Stimulated activated CD8-positive, alpha-beta memory T cell treated with anti-CD3 and anti-CD28 coated beads, Interleukin-15, amount 100 ng/mL, for 1 hour (primary cell): ENCODE measurements around the gene NLRP6.
"Not testable (repeated sequence)": the region's sequence is repeated elsewhere in the genome, so short reads cannot be mapped to it uniquely, and the experiment has no call there.

Experiments used
- DNase-seq: peaks from one replicate; pipeline ENCODE4 v3.0.0-alpha.2; 2020; ENCODE audit warnings: low read depth

NLRP6 gene

DNA sequence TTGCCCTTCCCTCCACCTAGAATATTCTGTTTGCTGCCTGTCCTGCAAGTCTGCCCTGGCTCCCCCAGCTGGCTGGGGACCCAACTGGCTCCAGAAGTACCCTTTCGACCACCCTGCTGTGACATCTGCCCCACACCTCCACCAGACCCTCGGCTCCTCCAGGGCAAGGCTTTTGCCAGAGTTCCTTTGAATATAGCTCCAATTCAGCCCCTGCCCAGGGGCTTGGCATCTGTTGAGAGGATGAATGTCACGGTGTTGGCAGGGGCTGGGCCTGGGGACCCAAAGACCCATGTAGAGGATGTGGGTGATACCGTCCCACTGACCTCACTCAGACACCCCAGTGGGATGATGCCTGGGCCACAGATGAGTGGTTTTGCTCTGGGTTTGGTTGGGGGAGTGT lies 4.0 kb downstream of the NLRP6 start:
- DNase-seq, result no peak

DNA sequence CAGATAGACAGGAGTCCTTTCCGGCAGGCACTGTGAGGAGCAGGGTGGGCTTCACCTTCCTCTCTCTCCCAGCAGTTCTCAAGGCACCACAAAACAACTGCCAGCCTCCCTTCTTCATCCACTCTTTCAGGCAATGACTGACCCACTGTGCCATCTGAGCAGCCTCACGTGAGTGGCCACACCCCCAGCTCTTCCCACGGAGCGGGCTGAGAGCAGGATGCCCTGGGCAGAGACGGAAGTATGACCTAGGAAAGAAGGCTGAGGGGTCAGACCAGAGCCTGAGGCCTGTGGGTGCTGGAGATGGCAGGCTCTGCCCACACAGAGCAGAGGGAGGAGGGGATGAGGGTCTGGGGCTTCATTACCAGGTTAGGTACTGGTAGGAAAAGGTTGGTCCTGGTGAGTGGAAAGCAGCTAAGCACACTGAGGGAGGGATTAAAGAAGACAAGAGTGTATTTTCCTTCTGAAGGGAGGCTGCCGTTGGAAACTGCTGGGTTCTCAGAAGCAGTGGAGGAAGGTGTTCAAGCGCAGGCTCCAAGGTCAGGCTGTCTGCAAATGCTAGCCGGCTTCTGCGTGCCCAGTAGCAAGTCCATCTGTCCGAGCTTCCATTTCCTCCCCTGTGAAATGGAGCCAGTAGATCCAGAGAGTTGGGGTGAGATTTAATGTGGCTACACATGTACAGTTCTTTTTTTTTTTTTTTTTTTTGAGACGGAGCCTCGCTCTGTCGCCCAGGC lies 4.6 kb downstream of the NLRP6 start:
- DNase-seq, result no peak

DNA sequence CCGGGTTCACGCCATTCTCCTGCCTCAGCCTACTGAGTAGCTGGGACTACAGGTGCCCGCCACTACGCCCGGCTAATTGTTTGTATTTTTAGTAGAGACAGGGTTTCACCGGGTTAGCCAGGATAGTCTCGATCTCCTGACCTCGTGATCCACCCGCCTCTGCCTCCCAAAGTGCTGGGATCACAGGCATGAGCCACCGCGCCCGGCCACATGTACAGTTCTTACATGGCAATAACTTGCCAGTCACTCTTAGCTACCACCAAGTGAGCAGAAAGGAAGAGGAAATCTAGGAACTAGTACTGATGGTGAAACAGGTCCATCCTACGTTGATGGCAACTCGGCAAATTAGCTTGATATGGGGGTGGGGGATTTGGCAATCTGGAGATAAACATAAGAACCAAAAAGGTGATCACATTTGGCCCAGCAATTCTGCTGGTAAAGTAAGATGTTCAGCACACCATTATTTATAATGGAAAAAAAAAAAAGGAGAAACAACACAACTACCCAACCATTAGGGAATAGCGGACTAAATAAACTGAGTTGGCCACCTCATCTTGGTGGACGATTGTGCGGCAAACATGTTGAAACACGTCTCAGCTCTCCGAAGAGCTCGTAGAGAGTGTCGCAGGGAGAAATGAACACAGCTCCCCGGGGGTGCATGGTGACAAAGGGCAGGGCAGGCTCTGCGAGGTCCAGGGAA lies 5.3 kb downstream of the NLRP6 start:
- DNase-seq, result no peak

DNA sequence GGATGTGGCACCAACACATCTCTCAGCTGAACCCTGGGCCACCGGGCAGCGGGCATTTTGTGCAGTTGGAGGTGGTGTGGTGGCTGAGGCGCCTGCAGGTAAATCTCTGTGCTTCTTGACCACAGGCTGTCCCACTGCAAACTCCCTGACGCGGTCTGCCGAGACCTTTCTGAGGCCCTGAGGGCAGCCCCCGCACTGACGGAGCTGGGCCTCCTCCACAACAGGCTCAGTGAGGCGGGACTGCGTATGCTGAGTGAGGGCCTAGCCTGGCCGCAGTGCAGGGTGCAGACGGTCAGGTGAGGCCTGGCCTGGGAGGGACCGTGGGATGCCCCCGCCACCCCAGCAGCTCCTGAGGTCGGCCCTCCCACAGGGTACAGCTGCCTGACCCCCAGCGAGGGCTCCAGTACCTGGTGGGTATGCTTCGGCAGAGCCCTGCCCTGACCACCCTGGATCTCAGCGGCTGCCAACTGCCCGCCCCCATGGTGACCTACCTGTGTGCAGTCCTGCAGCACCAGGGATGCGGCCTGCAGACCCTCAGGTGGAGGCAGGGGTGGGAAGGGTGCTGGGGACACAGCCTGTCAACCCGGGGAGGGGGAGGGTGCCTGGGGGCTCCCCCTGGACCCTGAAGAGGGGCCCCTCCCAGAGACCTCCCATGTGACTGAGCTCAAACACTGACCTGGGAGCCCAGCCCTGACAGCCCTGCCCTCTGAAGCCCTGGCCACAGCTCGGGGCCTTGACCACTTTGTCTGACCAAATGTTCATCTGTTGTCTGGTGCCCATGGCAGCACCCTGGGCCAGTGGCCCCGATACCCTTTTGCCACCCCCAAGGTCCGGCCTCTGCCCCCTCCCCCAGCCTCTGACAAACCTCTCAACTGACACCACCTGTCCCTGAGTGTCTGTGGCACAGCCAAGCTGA lies 6.2 kb downstream of the NLRP6 start:
- DNase-seq, result no peak

DNA sequence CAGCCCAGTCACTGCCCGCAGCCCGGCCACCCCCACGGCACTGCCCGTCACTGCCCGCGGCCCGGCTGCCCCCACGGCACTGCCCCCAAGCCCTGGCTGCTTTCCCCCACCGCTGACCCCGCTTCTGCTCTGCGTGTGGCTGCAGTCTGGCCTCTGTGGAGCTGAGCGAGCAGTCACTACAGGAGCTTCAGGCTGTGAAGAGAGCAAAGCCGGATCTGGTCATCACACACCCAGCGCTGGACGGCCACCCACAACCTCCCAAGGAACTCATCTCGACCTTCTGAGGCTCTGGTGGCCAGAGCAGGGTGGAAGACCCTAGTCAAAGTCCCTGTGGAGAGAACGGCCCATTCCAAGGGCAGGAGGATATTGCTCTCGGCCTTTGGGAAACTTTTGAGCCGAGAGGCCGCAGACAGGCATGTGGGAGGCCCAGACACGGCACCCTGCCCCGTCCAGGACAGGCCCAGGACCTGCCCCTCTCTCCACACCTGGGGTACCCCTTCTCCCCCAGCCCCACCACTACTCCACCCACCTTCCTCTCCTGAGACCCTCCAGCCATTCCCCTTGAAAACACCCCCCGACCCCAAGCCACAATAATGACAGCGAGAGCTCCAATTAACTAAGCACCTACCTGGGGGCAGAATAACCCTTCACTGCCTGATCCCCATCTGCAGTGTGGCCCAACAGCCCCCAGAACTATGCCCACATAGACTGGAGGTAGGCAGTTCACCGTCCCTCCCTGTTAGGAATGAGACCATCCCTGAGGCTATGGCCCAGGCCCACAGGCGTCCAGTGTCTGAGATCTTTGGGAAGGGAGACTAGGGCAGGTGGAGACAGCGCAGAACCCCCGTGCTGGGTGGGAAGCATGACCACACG lies 7.0 kb downstream of the NLRP6 start:
- DNase-seq, result no peak

DNA sequence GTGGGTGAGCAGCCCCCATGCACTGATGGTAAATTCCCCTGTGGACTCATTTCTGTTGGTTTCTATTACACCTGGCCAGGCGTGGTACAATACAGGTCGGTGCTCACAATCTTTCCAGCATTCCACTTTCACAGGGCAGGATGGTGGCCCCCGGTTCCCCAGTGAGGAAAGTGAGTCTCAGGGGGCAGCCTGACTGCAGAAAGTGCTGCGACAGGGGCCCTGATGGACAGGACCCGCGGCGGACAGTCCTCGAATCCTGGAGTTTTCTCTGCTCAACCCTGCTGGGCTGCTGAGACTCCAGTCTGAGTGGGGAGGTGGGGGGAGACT lies 7.7 kb downstream of the NLRP6 start:
- no peak for DNase-seq

DNA sequence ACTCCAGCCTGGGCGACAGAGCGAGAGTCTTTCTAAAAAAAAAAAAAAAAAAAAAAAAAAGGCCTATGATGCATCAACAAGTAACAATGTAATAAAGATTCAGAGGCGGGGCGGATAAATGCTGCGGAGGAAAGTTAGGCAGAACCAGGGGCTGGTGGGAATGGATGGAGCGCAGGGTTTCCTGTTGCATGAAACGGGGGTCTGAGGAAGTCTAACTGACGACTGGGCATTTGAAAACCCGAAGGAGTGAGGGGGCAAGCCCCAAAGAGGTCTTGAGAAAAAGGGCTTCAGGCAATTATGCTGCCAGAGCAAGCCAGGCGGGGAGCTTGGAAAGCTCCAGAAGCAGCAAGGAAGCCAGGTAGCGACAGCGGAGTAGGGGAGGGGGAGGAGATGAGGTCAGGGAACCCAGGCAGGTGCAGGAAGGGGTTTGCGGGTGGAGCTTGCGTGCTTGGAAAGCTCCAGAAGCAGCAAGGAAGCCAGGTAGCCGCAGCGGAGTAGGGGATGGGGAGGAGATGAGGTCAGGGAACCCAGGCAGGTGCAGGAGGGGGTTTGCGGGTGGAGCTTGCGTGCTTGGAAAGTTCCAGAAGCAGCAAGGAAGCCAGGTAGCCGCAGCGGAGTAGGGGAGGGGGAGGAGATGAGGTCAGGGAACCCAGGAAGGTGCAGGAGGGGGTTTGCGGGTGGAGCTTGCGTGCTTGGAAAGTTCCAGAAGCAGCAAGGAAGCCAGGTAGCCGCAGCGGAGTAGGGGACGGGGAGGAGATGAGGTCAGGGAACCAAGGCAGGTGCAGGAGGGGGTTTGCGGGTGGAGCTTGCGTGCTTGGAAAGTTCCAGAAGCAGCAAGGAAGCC lies 9.0 kb downstream of the NLRP6 start:
- not testable (repeated sequence) for DNase-seq

DNA sequence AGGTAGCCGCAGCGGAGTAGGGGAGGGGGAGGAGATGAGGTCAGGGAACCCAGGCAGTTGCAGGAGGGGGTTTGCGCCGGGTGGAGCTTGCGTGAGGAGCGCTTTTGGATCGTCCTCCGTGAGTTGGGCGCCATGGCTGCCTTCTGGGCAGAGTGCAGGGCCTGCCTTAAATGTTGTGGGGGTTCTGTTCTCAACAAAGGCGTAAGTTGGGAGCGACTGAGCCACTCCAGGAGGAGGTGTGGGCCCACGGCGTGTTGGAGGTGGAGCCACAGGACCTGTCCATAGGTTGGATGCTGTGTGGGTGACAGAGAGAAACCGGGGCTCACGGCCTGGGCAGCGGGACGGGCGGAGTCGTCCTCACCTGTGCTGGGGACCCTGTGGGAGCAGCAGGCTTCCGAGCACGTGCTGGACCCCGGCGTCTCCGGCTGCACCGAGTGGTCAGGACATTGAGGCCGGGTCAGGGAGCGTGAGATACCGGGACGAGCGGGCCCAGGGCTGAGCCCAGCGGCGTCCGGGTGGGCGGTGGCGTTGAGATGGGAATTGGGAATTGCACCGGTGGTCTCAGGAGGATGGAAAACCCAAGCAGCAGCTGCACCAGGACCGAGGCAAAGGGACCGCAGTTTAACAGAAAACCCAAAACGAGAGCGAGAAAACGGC lies 9.7 kb downstream of the NLRP6 start:
- DNase-seq, result no peak

- DNase-seq, result no peak
These were observed 10.5 kb downstream of the NLRP6 start, which contains the start of gene PGGHG for GRCh38 chr11:288478-289397. TSS of gene PGGHG (plus strand) at chr11:289126. CDS start at chr11:289817, 691 bp downstream.

DNA sequence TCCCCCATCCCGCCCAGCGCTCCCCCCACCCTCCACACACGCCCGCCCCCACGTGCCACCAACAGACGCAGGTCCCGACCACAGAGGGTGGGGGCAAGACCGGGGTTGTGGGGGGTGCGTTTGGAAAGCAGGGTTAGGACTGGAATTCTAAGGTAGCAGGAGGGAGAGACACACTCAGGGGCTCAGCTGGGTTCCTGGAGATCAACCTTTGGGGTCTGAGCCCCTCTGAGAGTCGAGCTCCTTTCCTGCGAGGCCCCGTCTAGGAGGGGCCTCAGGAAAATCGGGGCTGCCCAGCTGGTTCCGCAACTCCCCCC lies 11.1 kb downstream of the NLRP6 start:
- DNase-seq, result no peak

DNA sequence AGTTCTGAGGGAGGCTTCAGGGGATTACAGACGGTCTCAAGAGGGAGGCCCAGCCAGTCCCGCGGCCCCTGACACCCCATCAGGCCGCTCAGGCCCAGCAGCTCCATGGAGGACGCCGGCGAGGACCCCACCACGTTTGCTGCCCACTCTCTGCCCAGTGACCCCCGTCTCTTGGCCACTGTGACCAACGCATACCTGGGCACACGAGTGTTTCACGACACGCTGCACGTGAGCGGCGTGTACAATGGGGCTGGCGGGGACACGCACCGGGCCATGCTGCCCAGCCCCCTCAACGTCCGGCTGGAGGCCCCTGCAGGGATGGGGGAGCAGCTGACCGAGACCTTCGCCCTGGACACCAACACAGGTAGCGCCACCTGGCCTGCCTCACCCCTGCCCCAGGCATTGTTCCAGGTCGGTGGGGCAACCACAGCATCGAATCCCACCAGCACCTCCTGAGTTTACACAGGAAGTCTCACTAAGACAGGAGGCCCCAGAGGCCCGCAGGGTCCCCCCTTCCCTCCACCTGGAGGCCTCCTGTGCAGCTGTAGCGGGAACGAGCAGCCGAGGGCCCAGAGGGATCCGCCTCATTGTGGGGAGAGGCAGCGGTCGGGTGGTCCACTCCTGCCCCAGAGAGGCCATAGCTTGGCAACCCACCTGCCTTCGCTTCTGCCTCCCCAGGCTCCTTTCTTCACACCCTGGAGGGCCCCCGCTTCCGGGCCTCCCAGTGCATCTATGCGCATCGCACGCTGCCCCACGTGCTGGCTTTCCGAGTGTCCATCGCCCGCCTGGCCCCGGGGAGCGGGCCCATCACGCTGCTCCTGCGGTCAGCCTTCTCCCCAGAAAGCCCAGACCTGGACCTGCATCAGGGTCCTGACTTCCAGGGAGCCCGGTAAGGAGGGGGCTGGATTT lies 11.8 kb downstream of the NLRP6 start:
- DNase-seq, result no peak

DNA sequence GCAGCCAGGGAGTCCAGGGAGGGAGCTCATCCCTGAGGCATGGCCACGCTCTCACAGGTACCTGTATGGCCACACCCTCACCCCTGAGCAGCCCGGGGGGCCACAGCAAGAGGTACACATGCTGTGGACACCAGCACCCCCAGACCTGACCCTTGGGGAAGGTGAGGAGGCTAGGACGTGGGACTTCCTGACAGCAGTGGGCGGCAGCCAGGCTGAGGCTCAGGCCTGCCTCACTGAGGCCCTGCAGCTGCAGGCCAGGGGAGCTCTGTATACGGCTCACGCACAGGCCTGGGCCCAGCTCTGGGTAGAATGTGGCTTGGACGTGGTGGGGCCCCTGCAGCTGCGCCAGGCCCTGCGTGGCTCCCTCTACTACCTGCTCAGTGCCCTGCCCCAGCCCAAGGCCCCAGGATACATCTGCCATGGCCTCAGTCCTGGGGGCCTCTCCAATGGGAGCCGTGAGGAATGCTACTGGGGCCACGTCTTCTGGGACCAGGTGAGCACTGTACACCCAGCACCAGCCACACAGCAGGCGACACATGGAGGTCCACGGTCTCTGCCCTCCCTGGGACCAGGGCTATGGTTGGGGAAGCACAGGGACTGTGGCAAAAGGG lies 12.5 kb downstream of the NLRP6 start:
- DNase-seq, result no peak

DNA sequence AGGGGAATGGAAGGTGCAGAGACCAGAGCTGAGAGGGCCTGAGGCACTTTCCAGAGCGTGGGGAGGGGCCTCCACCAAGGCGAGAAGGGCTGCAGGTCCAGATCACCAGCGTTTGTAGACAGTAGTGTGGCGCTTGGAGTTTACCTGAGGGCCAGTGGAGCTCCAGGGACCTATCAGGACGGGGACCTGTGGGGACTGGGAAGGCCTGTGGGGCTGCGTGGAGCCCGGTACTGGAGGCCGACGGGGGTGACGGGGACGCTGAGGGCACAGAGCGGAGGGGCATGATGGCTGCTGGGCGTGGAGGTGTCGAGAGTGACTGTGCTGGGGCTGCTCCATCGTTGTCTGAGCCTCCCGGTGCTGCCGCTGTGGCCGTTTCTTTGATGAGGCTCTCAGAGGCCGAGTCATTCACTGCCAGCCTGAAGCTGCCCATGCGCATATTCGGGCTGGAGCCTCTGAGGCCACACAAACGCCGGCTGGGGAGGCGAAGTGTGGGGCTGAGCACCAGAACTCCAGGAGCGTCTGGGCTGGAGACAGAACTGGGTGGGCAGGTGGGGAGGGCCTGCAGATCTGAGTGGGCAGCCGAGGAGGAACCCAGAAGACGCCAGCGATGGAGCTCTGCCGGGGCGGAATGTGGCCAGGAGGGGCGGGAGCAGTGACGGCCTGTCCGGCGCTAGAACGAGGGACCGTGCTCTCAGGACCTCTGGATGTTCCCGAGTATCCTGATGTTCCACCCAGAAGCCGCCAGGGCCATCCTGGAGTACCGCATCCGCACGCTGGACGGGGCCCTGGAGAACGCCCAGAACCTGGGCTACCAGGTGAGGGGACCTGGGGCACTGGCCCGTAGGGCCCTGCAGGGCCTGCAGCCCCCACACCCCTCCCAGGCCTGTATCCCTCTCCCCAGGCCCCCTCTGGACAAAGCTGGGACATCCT lies 13.3 kb downstream of the NLRP6 start:
- DNase-seq, result no peak

- DNase-seq, result no peak
These were observed 14.3 kb downstream of the NLRP6 start for GRCh38 chr11:292211-293121.

DNA sequence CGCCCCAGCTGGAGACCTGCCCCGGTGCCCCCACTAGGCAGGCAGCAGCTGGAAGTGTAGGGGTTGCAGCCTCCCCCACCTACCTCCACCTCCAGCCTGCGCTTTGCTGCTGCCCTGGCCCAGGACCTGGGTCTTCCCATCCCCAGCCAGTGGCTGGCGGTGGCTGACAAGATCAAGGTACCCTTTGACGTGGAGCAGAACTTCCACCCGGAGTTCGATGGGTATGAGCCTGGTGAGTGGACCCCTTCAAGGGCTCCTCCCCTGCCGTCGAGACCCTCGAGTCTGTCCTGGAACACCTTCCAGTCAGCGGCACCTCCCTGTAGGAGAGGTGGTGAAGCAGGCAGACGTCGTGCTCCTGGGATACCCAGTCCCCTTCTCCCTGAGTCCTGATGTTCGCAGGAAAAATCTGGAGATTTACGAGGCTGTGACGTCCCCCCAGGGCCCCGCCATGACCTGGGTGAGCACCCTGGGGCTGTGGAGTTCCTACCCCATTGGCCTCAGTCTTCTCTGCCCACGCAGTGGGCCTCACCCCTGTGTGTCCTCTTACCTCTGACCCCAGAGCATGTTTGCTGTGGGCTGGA lies 15.2 kb downstream of the NLRP6 start:
- no peak for DNase-seq
